Heart right ventricle (tissue), 16 donors: ENCODE results near the gene MTMR1. TPM values are rescaled to one million over a fixed set of nuclear protein-coding genes. Genes with fewer than 3 reads are reported as not detected.

Experiments used
- ATAC-seq, 8 donors: fragments of 200-7000 bp; cut with Tn5 transposase; one replicate each; pipeline ENCODE4 v1.9.1; 2020; ENCODE audit warnings: mild to moderate bottlenecking in 8 of 8, moderate library complexity in 8 of 8, moderate number of reproducible peaks in 1 of 8
- DNase-seq, 2 donors: peaks; one replicate each; pipeline ENCODE4 v3.0.0-alpha.2; 2020
- H3K27ac ChIP-seq, 10 donors: fragments of 200-600 bp; sonication (generic) in 2 of 10; one replicate each; pipeline versions ENCODE4 v1.5.0 to v1.8.0; 2020 to 2022; ENCODE audit warnings: mild to moderate bottlenecking in 3 of 10
- H3K27me3 ChIP-seq, 7 donors: fragments of 200-600 bp; one replicate each; pipeline ENCODE4 v1.8.0; 2021 to 2022; ENCODE audit warnings: mild to moderate bottlenecking in 2 of 7
- H3K36me3 ChIP-seq, 9 donors: fragments of 200-600 bp; sonication (generic) in 1 of 9; one replicate each; pipeline versions ENCODE4 v1.5.0 to v1.8.0; 2020 to 2022; ENCODE audit warnings: mild to moderate bottlenecking in 2 of 9
- H3K4me1 ChIP-seq, 9 donors: fragments of 200-600 bp; sonication (generic) in 1 of 9; one replicate each; pipeline versions ENCODE4 v1.5.0 to v1.8.0; 2020 to 2022; ENCODE audit warnings: mild to moderate bottlenecking in 4 of 9
- H3K4me3 ChIP-seq, 10 donors: fragments of 200-600 bp; sonication (generic) in 2 of 10; one replicate each; pipeline versions ENCODE4 v1.5.0 to v1.8.0; 2020 to 2022; ENCODE audit warnings: mild to moderate bottlenecking in 7 of 10, moderate library complexity in 2 of 10
- H3K9me3 ChIP-seq, 11 donors: fragments of 200-600 bp in 10 of 11; sonication (generic) in 2 of 11; one replicate each; pipeline versions ENCODE4 v1.5.0 to v1.8.0; 2013 to 2022; ENCODE audit warnings: mild to moderate bottlenecking in 2 of 11, control low read depth in 1 of 11, moderate library complexity in 1 of 11
- CTCF ChIP-seq, 9 donors: fragments of 200-600 bp; sonication (generic) in 2 of 9; IDR thresholded peaks; one replicate each; pipeline versions ENCODE4 v1.5.0 to v1.8.0; 2021 to 2022; ENCODE audit warnings: antibody characterized with exemption in 9 of 9, mild to moderate bottlenecking in 5 of 9, moderate library complexity in 1 of 9
- WGBS, 2 donors: extraction: QIAGEN DNeasy Blood & Tissue Kit; methylation state at CpG; one replicate each; pipeline ENCODE4 v1.1.7; 2013; ENCODE audit warnings: inconsistent platforms in 1 of 2; 5-methylcytosine and 5-hydroxymethylcytosine counted together
- intact Hi-C, 10 donors: fragments of 100-400 bp; cut with DNase I; formaldehyde crosslinking; loops; one replicate each; pipeline versions ENCODE4 v1.11.1 to v1.14.2; 2022
- polyA plus RNA-seq, 2 donors: library from polyadenylated mRNA; stranded (reverse); fragments of 200-250 nt; gene quantifications; one replicate each; pipeline ENCODE4 v1.2.3, GENCODE V29; 2013
- total RNA-seq, 10 donors: library from RNA; stranded (reverse); fragmentation: NEBNext Ultra II Directional in 3 of 10; extraction: Animal tissue kit (Norgen Biotek cat#: 25700) in 3 of 10; gene quantifications; one replicate each; pipeline versions ENCODE4 v1.2.1 to v1.2.4, GENCODE V29; 2021 to 2023
- donor health status: Arrhythmogenic right ventricular cardiomyopathy.
- donor health status: ischemic (EF 13 %, LVEDD 7.1; RV severe dilation, severe dysfunction).
- donor health status: healthy with polysubstance abuse.
- donor health status: DM: no; HTN: yes; CAD: no.
- donor health status: DM: no; HTN: no; CAD: no.
- donor health status: ischemic (EF 25% LVEDD 6.9; RV normal size, moderate dysfunction).
- donor health status: ischemic (EF 25% LVEDD 5.7; RV mildly dilated, moderate dysfunction).
- donor health status: healthy.
- donor health status: DM: yes; HTN: yes; CAD: no.
- donor health status: Ischemic cardiomyopathy.
- donor health status: ischemic (EF 35%, LVEDD 5.7; RV mildly dilated, moderate dysfunction).
- donor health status: nonischemic (EF 11% LVEDD 7.7; RV severe dilation, severe dysfunction).
- donor health status: DM: yes; HTN: yes; CAD: no.
- donor health status: PGD.
- donor health status: ischemic (EF 29% LVEDD 5.4; RV normal size, mild dysfunction).
- donor health status: nonischemic (EF 23%, LVEDD 6.1; RV moderate dilation, normal function).

The MTMR1 gene
- total and polyA plus RNA-seq, 12 donors, result 5.6 to 24.9 (median 19.2) TPM

GRCh38 chrX:150753357-150753756 lies 60.2 kb downstream of the MTMR1 start:
- Histone ChIP-seq H3K36me3 (peaks cover 0 to 58% (median 0%) of the 10 kb centered on the region in 9 donors), H3K4me3 (no peak overlapping the region), H3K4me1 (no peaks in the 10 kb centered on the region), H3K9me3 (no peaks in the 10 kb centered on the region), H3K27ac (no peak overlapping the region), H3K27me3 (no peaks in the 10 kb centered on the region)
- no peak for TF ChIP-seq CTCF (IDR thresholded peaks at IDR 0.05)
- intact Hi-C loops, result no loop called here
- WGBS, 2 donors, result 89 to 90% methylated on average over 4 of the region's 4 CpGs
- DNase-seq (no peak), ATAC-seq (no peak)

- Histone ChIP-seq H3K27ac (no peak overlapping the region), H3K4me1 (no peaks in the 10 kb centered on the region), H3K27me3 (no peaks in the 10 kb centered on the region), H3K4me3 (no peak overlapping the region), H3K36me3 (peaks cover 0 to 60% (median 0%) of the 10 kb centered on the region in 9 donors), H3K9me3 (no peaks in the 10 kb centered on the region)
- no peak for ATAC-seq
- 95 to 97% methylated on average over 4 of the region's 4 CpGs for WGBS, 2 donors
- DNase-seq, result no peak
- intact Hi-C loops, result no loop called here
- no peak for TF ChIP-seq CTCF (IDR thresholded peaks at IDR 0.05)
These were observed 60.8 kb downstream of the MTMR1 start for GRCh38 chrX:150753968-150754367.

GRCh38 chrX:150757371-150757770 lies 64.2 kb downstream of the MTMR1 start:
- ATAC-seq (no peak), DNase-seq (no peak)
- H3K9me3 ChIP-seq, result no peaks in the 10 kb centered on the region
- intact Hi-C loops, result no loop called here
- H3K4me1 ChIP-seq, result no peaks in the 10 kb centered on the region
- no peak for TF ChIP-seq CTCF (IDR thresholded peaks at IDR 0.05)
- H3K36me3 ChIP-seq, result peaks cover 0 to 50% (median 0%) of the 10 kb centered on the region in 9 donors
- 96 to 97% methylated on average over 5 of the region's 5 CpGs for WGBS, 2 donors
- H3K27ac ChIP-seq, result no peak overlapping the region
- H3K4me3 ChIP-seq, result no peak overlapping the region
- H3K27me3 ChIP-seq, result no peaks in the 10 kb centered on the region

GRCh38 chrX:150759568-150760416 lies 66.6 kb downstream of the MTMR1 start:
- no peak overlapping the region for H3K4me3 ChIP-seq
- no peaks in the 10 kb centered on the region for H3K9me3 ChIP-seq
- DNase-seq (no peak), ATAC-seq (no peak)
- H3K4me1 ChIP-seq, result no peaks in the 10 kb centered on the region
- peaks cover 0 to 31% (median 0%) of the 10 kb centered on the region in 9 donors for H3K36me3 ChIP-seq
- 93% methylated on average over 20 to 22 of the region's 22 CpGs for WGBS, 2 donors
- intact Hi-C loops, result no loop called here
- no peaks in the 10 kb centered on the region for H3K27me3 ChIP-seq
- no peak for TF ChIP-seq CTCF (IDR thresholded peaks at IDR 0.05)
- H3K27ac ChIP-seq, result no peak overlapping the region
